ENCODE data around the gene RYR1. TPM values are rescaled to one million over a fixed set of nuclear protein-coding genes. Genes with fewer than 3 reads are reported as not detected.

Gene RYR1
- total and polyA plus RNA-seq, 2 donors (not counting 1 experiment from before 2014, with no cell fraction given), result 0.43 to 3.8 TPM

DNA sequence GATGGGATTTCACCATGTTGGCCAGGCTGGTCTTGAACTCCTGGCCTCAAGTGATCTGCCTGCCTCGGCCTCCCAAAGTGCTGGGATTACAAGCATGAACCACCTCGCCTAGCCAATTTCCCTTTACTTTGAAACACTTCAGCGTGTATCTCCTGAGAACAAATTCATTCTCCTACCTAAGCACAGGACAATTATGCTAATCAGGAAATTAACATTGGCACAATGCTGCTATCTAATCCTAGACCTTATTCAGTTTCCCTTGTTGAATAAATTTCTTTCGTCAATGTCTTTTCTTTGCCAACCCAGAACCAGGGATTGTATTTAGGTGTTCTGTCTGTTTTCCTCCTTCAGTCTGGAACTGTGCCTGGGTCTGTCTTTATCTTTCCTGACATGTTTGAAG lies 116.5 kb downstream of the RYR1 start:
- Mint-ChIP-seq H3K4me3 (no peak overlapping the region), H3K4me1 (peaks cover 18% of the 10 kb centered on the region), H3K9me3 (ENCODE audit: insufficient read depth) (no peaks in the 10 kb centered on the region), H3K27me3 (no peaks in the 10 kb centered on the region), H3K27ac (peak overlapping the region; percentile 12)
- Histone ChIP-seq H3K4me3 (ENCODE audit: control extremely low read depth in 1 of 5, extremely low read depth in 1 of 5, insufficient read depth in 1 of 5, low read depth in 2 of 5, low read length in 4 of 5) (no peak overlapping the region), H3K4me2 (replicated peaks; ENCODE audit: low read depth, low read length, poor library complexity, severe bottlenecking) (no peak overlapping the region), H3K36me3 (replicated peaks in 1 of 2; ENCODE audit: control extremely low read depth in 1 of 2, control insufficient read depth in 1 of 2, extremely low read depth in 1 of 2, insufficient read depth in 2 of 2, low read length in 1 of 2) (no peaks in the 10 kb centered on the region), H4K20me1 (ENCODE audit: control insufficient read depth, insufficient read depth, low read length, poor library complexity, severe bottlenecking) (no peaks in the 10 kb centered on the region), H3K27ac (ENCODE audit: low read length in 2 of 2) (no peak overlapping the region), H3K27me3 (replicated peaks in 1 of 4; ENCODE audit: control extremely low read depth in 1 of 4, control insufficient read depth in 3 of 4, insufficient read depth in 4 of 4, low read length in 3 of 4) (no peaks in the 10 kb centered on the region), H3K79me2 (ENCODE audit: control insufficient read depth, insufficient read depth, low read length) (no peaks in the 10 kb centered on the region), H3K4me1 (ENCODE audit: control insufficient read depth in 2 of 2, insufficient read depth in 2 of 2, low read length in 2 of 2) (peaks cover 9 to 21% of the 10 kb centered on the region in 2 donors), H3K9me3 (ENCODE audit: control extremely low read depth in 1 of 3, control insufficient read depth in 2 of 3, insufficient read depth in 1 of 3, low read length in 2 of 3) (no peaks in the 10 kb centered on the region), H2AFZ (ENCODE audit: insufficient read depth, low read depth, low read length, poor library complexity, severe bottlenecking) (no peak overlapping the region), H3K9ac (ENCODE audit: low read length) (no peak overlapping the region)
- intact Hi-C loops (cut with micrococcal nuclease), result no loop called here
- no peak for TF ChIP-seq EZH2 (IDR thresholded peaks at IDR 0.05; ENCODE audit: borderline replicate concordance, insufficient read depth, low read depth, low read length, poor library complexity, severe bottlenecking)
- TF ChIP-seq, protein P1, sequence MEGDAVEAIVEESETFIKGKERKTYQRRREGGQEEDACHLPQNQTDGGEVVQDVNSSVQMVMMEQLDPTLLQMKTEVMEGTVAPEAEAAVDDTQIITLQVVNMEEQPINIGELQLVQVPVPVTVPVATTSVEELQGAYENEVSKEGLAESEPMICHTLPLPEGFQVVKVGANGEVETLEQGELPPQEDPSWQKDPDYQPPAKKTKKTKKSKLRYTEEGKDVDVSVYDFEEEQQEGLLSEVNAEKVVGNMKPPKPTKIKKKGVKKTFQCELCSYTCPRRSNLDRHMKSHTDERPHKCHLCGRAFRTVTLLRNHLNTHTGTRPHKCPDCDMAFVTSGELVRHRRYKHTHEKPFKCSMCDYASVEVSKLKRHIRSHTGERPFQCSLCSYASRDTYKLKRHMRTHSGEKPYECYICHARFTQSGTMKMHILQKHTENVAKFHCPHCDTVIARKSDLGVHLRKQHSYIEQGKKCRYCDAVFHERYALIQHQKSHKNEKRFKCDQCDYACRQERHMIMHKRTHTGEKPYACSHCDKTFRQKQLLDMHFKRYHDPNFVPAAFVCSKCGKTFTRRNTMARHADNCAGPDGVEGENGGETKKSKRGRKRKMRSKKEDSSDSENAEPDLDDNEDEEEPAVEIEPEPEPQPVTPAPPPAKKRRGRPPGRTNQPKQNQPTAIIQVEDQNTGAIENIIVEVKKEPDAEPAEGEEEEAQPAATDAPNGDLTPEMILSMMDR (IDR thresholded peaks at IDR 0.05), result no peak
- WGBS (ENCODE audit: insufficient coverage), result 95% methylated on average over 3 of the region's 4 CpGs
- ChIA-PET POLR2A (no interaction called here), CTCF (interaction anchor here (0.6 kb wide), 1 partner anchor 72 kb away, joined by 5 read pairs; no protein-coding TSS in a partner anchor)
- no peak for ATAC-seq (ENCODE audit: low read depth)
- no peak for DNase-seq

DNA sequence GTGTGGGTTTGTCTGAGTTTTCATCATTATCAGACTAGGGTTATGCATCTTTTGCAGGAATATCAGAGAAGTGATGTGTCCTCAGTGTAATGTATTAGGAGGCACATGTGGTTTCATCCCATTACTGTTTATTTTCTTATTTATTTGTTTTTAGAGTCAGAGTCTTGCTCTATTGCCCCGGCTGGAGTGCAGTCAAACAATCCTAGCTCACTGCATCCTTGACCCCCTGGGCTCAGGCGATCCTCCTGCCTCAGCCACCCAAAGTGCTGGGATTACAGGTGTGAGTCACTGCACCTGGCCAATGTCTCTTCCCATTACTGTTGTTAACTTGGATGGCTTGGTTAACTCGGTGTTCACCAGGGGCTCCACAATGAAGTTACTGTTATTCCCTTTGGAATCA lies 116.9 kb downstream of the RYR1 start:
- Mint-ChIP-seq H3K27me3 (no peaks in the 10 kb centered on the region), H3K4me3 (no peak overlapping the region), H3K4me1 (peaks cover 21% of the 10 kb centered on the region), H3K9me3 (ENCODE audit: insufficient read depth) (no peaks in the 10 kb centered on the region), H3K27ac (peak overlapping the region; percentile 12)
- no peak overlapping the region for H2AFZ ChIP-seq (ENCODE audit: insufficient read depth, low read depth, low read length, poor library complexity, severe bottlenecking)
- no peak overlapping the region for H3K27ac ChIP-seq (ENCODE audit: low read length in 2 of 2)
- ChIA-PET CTCF (interaction anchor here (1.0 kb wide), 1 partner anchor 84 kb away, joined by 3 read pairs; no protein-coding TSS in a partner anchor), POLR2A (no interaction called here)
- DNase-seq, result no peak
- intact Hi-C loops (cut with micrococcal nuclease), result no loop called here
- H3K9me3 ChIP-seq (ENCODE audit: control extremely low read depth in 1 of 3, control insufficient read depth in 2 of 3, insufficient read depth in 1 of 3, low read length in 2 of 3), result no peaks in the 10 kb centered on the region
- H3K9ac ChIP-seq (ENCODE audit: low read length), result no peak overlapping the region
- no peak for TF ChIP-seq EZH2 (IDR thresholded peaks at IDR 0.05; ENCODE audit: borderline replicate concordance, insufficient read depth, low read depth, low read length, poor library complexity, severe bottlenecking)
- TF ChIP-seq, protein P1 (IDR thresholded peaks at IDR 0.05), result no peak
- no peaks in the 10 kb centered on the region for H4K20me1 ChIP-seq (ENCODE audit: control insufficient read depth, insufficient read depth, low read length, poor library complexity, severe bottlenecking)
- H3K79me2 ChIP-seq (ENCODE audit: control insufficient read depth, insufficient read depth, low read length), result no peaks in the 10 kb centered on the region
- 100% methylated on average over 1 of the region's 3 CpGs for WGBS (ENCODE audit: insufficient coverage)
- H3K36me3 ChIP-seq (replicated peaks in 1 of 2; ENCODE audit: control extremely low read depth in 1 of 2, control insufficient read depth in 1 of 2, extremely low read depth in 1 of 2, insufficient read depth in 2 of 2, low read length in 1 of 2), result no peaks in the 10 kb centered on the region
- H3K27me3 ChIP-seq (replicated peaks in 1 of 4; ENCODE audit: control extremely low read depth in 1 of 4, control insufficient read depth in 3 of 4, insufficient read depth in 4 of 4, low read length in 3 of 4), result no peaks in the 10 kb centered on the region
- no peak overlapping the region for H3K4me3 ChIP-seq (ENCODE audit: control extremely low read depth in 1 of 5, extremely low read depth in 1 of 5, insufficient read depth in 1 of 5, low read depth in 2 of 5, low read length in 4 of 5)
- ATAC-seq (ENCODE audit: low read depth), result no peak
- H3K4me1 ChIP-seq (ENCODE audit: control insufficient read depth in 2 of 2, insufficient read depth in 2 of 2, low read length in 2 of 2), result peaks cover 8 to 19% of the 10 kb centered on the region in 2 donors
- no peak overlapping the region for H3K4me2 ChIP-seq (replicated peaks; ENCODE audit: low read depth, low read length, poor library complexity, severe bottlenecking)

All from B cell (primary cell).